Activated CD8-positive, alpha-beta T cell treated with anti-CD3 and anti-CD28 coated beads for 36 hours (primary cell): Measurements from ENCODE around the gene AP3B1. TPM values are rescaled to one million over a fixed set of nuclear protein-coding genes. Genes with fewer than 3 reads are reported as not detected.

Experiments
- ATAC-seq: fragments of 200-7000 bp; cut with Tn5 transposase; one replicate; pipeline ENCODE4 v1.10.0; 2021; ENCODE audit warnings: mild to moderate bottlenecking, moderate library complexity
- CTCF ChIA-PET: fragments of 350-600 bp; sonication (Branson Sonifier 250); formaldehyde crosslinking; loops from one replicate; lab custom pipeline; 2021; ENCODE audit warnings: antibody characterized with exemption; lab: Charles Lee
- POLR2A ChIA-PET: fragments of 350-600 bp; sonication (Branson Sonifier 250); formaldehyde crosslinking; loops from one replicate; lab custom pipeline; 2021; ENCODE audit warnings: antibody characterized with exemption; lab: Charles Lee
- DNase-seq: peaks from one replicate; pipeline ENCODE4 v3.0.0-alpha.2; 2020
- H3K27ac Mint-ChIP-seq: one replicate; pipeline ENCODE4 v1.8.0; 2021; ENCODE audit warnings: mild to moderate bottlenecking, mixed read lengths
- H3K27me3 Mint-ChIP-seq: one replicate; pipeline ENCODE4 v1.8.0; 2021; ENCODE audit warnings: mixed read lengths
- H3K36me3 Mint-ChIP-seq: one replicate; pipeline ENCODE4 v1.8.0; 2021; ENCODE audit warnings: low read depth, mixed read lengths
- H3K4me1 Mint-ChIP-seq: one replicate; pipeline ENCODE4 v1.8.0; 2021; ENCODE audit warnings: low read depth, mixed read lengths
- H3K4me3 Mint-ChIP-seq: one replicate; pipeline ENCODE4 v1.8.0; 2021; ENCODE audit warnings: mild to moderate bottlenecking, moderate library complexity, mixed read lengths
- H3K9me3 Mint-ChIP-seq: one replicate; pipeline ENCODE4 v1.8.0; 2021; ENCODE audit warnings: mixed read lengths
- CTCF ChIP-seq: fragments of 200-600 bp; IDR thresholded peaks from one replicate; pipeline ENCODE4 v1.8.0; 2022; ENCODE audit warnings: antibody characterized with exemption, mild to moderate bottlenecking
- intact Hi-C: fragments of 100-400 bp; cut with micrococcal nuclease; formaldehyde crosslinking; loops from one replicate; pipeline ENCODE4 v1.10.0; 2022
- total RNA-seq, 2 experiments: library from RNA; stranded (reverse); gene quantifications; one replicate each; pipeline ENCODE4 v1.2.3, GENCODE V29; 2021

Gene AP3B1
- total RNA-seq, 2 experiments from 2014 or later: 33.0 to 34.4 TPM

- Mint-ChIP-seq H3K27ac (no peak overlapping the region), H3K4me1 (no peaks in the 10 kb centered on the region), H3K4me3 (no peak overlapping the region), H3K27me3 (no peaks in the 10 kb centered on the region), H3K9me3 (no peaks in the 10 kb centered on the region), H3K36me3 (peaks cover 2% of the 10 kb centered on the region)
- DNase-seq (no peak), ATAC-seq (no peak)
- intact Hi-C loops: no loop called here
- ChIA-PET POLR2A (no interaction called here), CTCF (no interaction called here)
- TF ChIP-seq CTCF: no peak
Observed at GRCh38 chr5:78004559-78004958, 289.9 kb downstream of the AP3B1 start.

- intact Hi-C loops: no loop called here
- Mint-ChIP-seq H3K4me1 (no peaks in the 10 kb centered on the region), H3K9me3 (no peaks in the 10 kb centered on the region), H3K27me3 (no peaks in the 10 kb centered on the region), H3K4me3 (no peak overlapping the region), H3K27ac (no peak overlapping the region), H3K36me3 (peaks cover 6% of the 10 kb centered on the region)
- POLR2A ChIA-PET: interaction anchor here (0.6 kb wide), 1 partner anchor 959 kb away, joined by 3 read pairs; no protein-coding TSS in a partner anchor
- DNase-seq (no peak), ATAC-seq (no peak)
- no peak for TF ChIP-seq CTCF
- CTCF ChIA-PET: no interaction called here
Observed at GRCh38 chr5:78003919-78004318, 290.6 kb downstream of the AP3B1 start.

- Mint-ChIP-seq H3K4me1 (no peaks in the 10 kb centered on the region), H3K27me3 (no peaks in the 10 kb centered on the region), H3K36me3 (peaks cover 7% of the 10 kb centered on the region), H3K9me3 (no peaks in the 10 kb centered on the region), H3K27ac (no peak overlapping the region), H3K4me3 (no peak overlapping the region)
- intact Hi-C loops: no loop called here
- CTCF ChIA-PET: no interaction called here
- no peak for TF ChIP-seq CTCF
- DNase-seq (no peak), ATAC-seq (no peak)
- POLR2A ChIA-PET: interaction anchor here (0.6 kb wide), 1 partner anchor 958 kb away, joined by 3 read pairs; no protein-coding TSS in a partner anchor
Observed at GRCh38 chr5:78003450-78003849, 291.0 kb downstream of the AP3B1 start.

GRCh38 chr5:78002690-78003089 is 291.8 kb downstream of the AP3B1 start:
- H3K36me3 Mint-ChIP-seq: peaks cover 7% of the 10 kb centered on the region
- H3K9me3 Mint-ChIP-seq: no peaks in the 10 kb centered on the region
- no peak for TF ChIP-seq CTCF
- DNase-seq (no peak), ATAC-seq (no peak)
- H3K4me1 Mint-ChIP-seq: no peaks in the 10 kb centered on the region
- no peaks in the 10 kb centered on the region for H3K27me3 Mint-ChIP-seq
- CTCF ChIA-PET: no interaction called here
- intact Hi-C loops: no loop called here
- POLR2A ChIA-PET: no interaction called here
- no peak overlapping the region for H3K27ac Mint-ChIP-seq
- H3K4me3 Mint-ChIP-seq: no peak overlapping the region

- Mint-ChIP-seq H3K27ac (no peak overlapping the region), H3K4me1 (no peaks in the 10 kb centered on the region), H3K36me3 (peaks cover 7% of the 10 kb centered on the region), H3K9me3 (no peaks in the 10 kb centered on the region), H3K4me3 (no peak overlapping the region), H3K27me3 (no peaks in the 10 kb centered on the region)
- ATAC-seq (no peak), DNase-seq (no peak)
- intact Hi-C loops: no loop called here
- POLR2A ChIA-PET: no interaction called here
- CTCF ChIA-PET: interaction anchor here (0.6 kb wide), 1 partner anchor 23 kb away, joined by 3 read pairs; no protein-coding TSS in a partner anchor
- TF ChIP-seq CTCF: no peak
Observed at GRCh38 chr5:78001197-78001596, 293.3 kb downstream of the AP3B1 start.
